Glutamatergic neuron (in vitro differentiated cells): ENCODE measurements around the gene PIK3R1. TPM values are rescaled to one million over a fixed set of nuclear protein-coding genes. Genes with fewer than 3 reads are reported as not detected.
A peak's percentile ranks its signal among the peaks of the same experiment; 100 is the strongest.

ENCODE experiments used
- DNase-seq: peaks from one replicate; pipeline ENCODE4 v3.0.0; 2022
- H3K27ac Mint-ChIP-seq: one replicate; pipeline ENCODE4 v1.8.0; 2020; ENCODE audit warnings: mild to moderate bottlenecking, mixed read lengths, inconsistent platforms; ENCODE audit not compliant: unreplicated experiment
- H3K27me3 Mint-ChIP-seq: one replicate; pipeline ENCODE4 v1.8.0; 2020; ENCODE audit warnings: mild to moderate bottlenecking, moderate library complexity, mixed read lengths, inconsistent platforms; ENCODE audit not compliant: unreplicated experiment
- H3K36me3 Mint-ChIP-seq: one replicate; pipeline ENCODE4 v1.8.0; 2020; ENCODE audit warnings: mild to moderate bottlenecking, mixed read lengths, inconsistent platforms; ENCODE audit not compliant: unreplicated experiment
- H3K4me1 Mint-ChIP-seq: one replicate; pipeline ENCODE4 v1.8.0; 2020; ENCODE audit warnings: mild to moderate bottlenecking, low read depth, mixed read lengths, inconsistent platforms; ENCODE audit not compliant: unreplicated experiment
- H3K4me3 Mint-ChIP-seq: one replicate; pipeline ENCODE4 v1.8.0; 2020; ENCODE audit warnings: mild to moderate bottlenecking, mixed read lengths, inconsistent platforms; ENCODE audit not compliant: unreplicated experiment
- H3K9me3 Mint-ChIP-seq: one replicate; pipeline ENCODE4 v1.8.0; 2020; ENCODE audit warnings: mild to moderate bottlenecking, moderate library complexity, mixed read lengths, inconsistent platforms; ENCODE audit not compliant: unreplicated experiment
- total RNA-seq: library from RNA; stranded (reverse); fragmentation: NEBNext Ultra II Directional; extraction: Animal tissue kit (Norgen Biotek cat#: 25700); gene quantifications from one replicate; pipeline ENCODE4 v1.2.1, GENCODE V29; 2021; ENCODE audit not compliant: unreplicated experiment
- TF ChIP-seq, protein P1 (sequence below): fragments of 200-600 bp; sonication (generic); IDR thresholded peaks from one replicate; pipeline ENCODE4 v1.5.0; 2021; ENCODE audit not compliant: partially characterized antibody, unreplicated experiment

The PIK3R1 gene
- total RNA-seq, 1 donor from 2014 or later, result 49.4 TPM

DNA sequence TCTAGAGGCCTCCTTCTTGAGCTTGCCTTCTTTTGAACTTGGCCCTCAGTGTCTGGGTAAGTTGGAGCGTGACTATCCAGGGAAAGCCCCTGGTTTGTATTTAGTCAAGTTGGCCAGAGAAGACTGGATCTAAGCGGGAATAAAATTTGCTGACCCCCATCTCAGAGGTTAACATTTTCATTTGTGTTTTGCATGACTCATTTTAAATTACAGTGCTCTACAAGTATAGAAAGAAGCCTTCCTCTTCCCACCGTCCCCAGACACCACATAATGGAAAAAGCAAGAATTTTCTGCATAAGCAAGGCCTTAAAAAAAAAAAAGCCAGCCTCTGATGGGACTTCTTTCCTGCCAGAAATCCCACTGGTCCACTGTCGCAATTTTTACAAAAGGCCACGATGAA lies 27.2 kb downstream of the PIK3R1 start:
- H3K4me1 Mint-ChIP-seq, result peaks cover 29% of the 10 kb centered on the region

DNA sequence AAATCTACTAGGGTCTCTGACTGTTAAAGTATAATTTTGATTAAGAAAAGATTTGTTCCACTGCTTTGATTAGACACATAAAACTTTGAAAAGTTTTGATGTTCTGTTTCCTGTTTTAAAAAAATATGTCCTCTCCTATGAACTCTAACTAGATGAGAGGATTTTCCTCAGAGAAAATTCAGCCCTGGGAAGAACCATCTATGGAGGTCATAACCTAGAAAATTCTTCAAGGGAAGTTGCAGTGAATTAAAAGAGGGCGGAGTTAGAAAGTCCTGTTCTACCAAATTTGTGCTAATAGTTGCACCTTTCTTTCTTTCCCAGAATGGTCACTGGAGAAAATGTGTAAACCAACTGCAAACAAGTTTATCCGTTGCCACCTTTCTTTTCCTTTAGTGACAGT lies 27.7 kb downstream of the PIK3R1 start:
- H3K9me3 Mint-ChIP-seq, result no peaks in the 10 kb centered on the region
- DNase-seq, result no peak
- H3K36me3 Mint-ChIP-seq, result no peaks in the 10 kb centered on the region
- TF ChIP-seq, protein P1, sequence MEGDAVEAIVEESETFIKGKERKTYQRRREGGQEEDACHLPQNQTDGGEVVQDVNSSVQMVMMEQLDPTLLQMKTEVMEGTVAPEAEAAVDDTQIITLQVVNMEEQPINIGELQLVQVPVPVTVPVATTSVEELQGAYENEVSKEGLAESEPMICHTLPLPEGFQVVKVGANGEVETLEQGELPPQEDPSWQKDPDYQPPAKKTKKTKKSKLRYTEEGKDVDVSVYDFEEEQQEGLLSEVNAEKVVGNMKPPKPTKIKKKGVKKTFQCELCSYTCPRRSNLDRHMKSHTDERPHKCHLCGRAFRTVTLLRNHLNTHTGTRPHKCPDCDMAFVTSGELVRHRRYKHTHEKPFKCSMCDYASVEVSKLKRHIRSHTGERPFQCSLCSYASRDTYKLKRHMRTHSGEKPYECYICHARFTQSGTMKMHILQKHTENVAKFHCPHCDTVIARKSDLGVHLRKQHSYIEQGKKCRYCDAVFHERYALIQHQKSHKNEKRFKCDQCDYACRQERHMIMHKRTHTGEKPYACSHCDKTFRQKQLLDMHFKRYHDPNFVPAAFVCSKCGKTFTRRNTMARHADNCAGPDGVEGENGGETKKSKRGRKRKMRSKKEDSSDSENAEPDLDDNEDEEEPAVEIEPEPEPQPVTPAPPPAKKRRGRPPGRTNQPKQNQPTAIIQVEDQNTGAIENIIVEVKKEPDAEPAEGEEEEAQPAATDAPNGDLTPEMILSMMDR, result no peak
- no peak overlapping the region for H3K4me3 Mint-ChIP-seq
- H3K27ac Mint-ChIP-seq, result no peak overlapping the region
- H3K4me1 Mint-ChIP-seq, result peaks cover 29% of the 10 kb centered on the region
- H3K27me3 Mint-ChIP-seq, result no peaks in the 10 kb centered on the region

More for the DNA sequence above, 27.2 kb downstream of the PIK3R1 start:
- no peaks in the 10 kb centered on the region for H3K36me3 Mint-ChIP-seq
- TF ChIP-seq, protein P1, result no peak
- H3K27ac Mint-ChIP-seq, result no peak overlapping the region
- no peaks in the 10 kb centered on the region for H3K27me3 Mint-ChIP-seq
- no peak for DNase-seq
- no peaks in the 10 kb centered on the region for H3K9me3 Mint-ChIP-seq
- H3K4me3 Mint-ChIP-seq, result no peak overlapping the region

DNA sequence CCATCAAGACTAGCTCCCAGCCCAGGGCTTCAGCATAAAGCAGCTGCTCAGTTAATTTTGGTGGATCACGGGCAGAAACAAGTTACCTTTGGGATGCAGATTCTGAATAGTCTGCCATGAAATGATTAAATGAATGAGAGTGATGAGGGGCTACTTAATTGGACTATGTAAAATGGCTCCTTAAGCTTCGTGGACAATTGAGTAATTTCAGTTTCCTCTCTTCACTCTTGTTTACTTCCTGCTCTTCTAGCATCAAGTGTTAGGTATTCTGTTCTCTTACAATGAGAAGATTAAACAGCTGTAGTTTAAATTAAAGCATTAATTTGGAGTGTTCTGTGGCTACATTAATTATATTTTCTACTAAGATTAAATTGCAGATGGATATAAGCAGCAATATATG lies 28.1 kb downstream of the PIK3R1 start:
- no peak for DNase-seq
- Mint-ChIP-seq H3K27me3 (no peaks in the 10 kb centered on the region), H3K4me3 (no peak overlapping the region), H3K9me3 (no peaks in the 10 kb centered on the region), H3K27ac (no peak overlapping the region), H3K36me3 (no peaks in the 10 kb centered on the region), H3K4me1 (peaks cover 26% of the 10 kb centered on the region)
- TF ChIP-seq, protein P1, result no peak

DNA sequence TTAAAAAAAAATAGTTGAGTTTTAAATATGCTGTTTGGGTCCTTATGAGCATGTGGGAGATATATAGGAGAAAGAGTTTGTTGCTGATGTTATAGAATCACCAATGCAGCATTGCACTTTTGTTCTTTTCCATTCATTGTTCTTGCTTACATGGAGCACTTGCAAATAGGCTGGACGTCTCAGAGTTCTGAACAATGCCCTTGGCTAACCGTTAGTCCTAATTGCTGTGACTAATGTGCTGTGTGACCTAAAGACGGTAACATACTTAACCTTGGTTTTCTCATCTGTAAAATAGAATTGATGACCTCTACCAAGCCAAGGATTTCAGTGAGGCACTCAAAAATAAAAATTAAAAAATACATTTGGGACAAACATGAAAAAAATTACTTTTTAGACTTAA lies 29.8 kb downstream of the PIK3R1 start:
- H3K4me3 Mint-ChIP-seq, result no peak overlapping the region

DNA sequence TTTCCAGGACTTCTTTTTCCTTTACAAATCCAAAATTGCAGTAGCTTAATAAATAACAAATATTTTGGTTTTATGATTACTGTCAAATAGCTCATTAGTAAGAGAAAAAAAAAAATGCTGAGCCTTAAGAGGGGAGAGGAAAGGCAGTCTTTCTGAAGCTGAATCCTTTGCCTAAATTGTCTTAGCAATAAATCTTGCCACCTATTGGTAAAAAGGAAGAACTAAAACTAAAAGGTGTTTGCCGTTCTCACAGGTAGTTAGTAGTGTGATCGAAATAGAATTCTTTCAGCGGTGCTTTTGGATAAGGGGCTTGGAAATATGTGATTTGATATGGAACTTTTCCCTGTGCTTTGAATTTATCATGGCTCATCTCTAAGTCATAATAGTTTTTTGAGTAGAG lies 31.2 kb downstream of the PIK3R1 start:
- Mint-ChIP-seq H3K27me3 (no peaks in the 10 kb centered on the region), H3K9me3 (no peaks in the 10 kb centered on the region), H3K4me3 (no peak overlapping the region), H3K36me3 (no peaks in the 10 kb centered on the region), H3K4me1 (peaks cover 28% of the 10 kb centered on the region), H3K27ac (no peak overlapping the region)
- no peak for DNase-seq
- TF ChIP-seq, protein P1, result peak; percentile 15

More for the DNA sequence above, 29.8 kb downstream of the PIK3R1 start:
- no peaks in the 10 kb centered on the region for H3K9me3 Mint-ChIP-seq
- H3K27ac Mint-ChIP-seq, result no peak overlapping the region
- H3K4me1 Mint-ChIP-seq, result peaks cover 23% of the 10 kb centered on the region
- no peaks in the 10 kb centered on the region for H3K27me3 Mint-ChIP-seq
- no peaks in the 10 kb centered on the region for H3K36me3 Mint-ChIP-seq
- no peak for DNase-seq
- TF ChIP-seq, protein P1, result no peak
